Adrenal gland (tissue), 5 donors: ENCODE data around the gene EHMT2.
"Not testable (repeated sequence)": the region's sequence is repeated elsewhere in the genome, so short reads cannot be mapped to it uniquely, and the experiment has no call there.

Source experiments
- POLR2A ChIP-seq, 2 donors: fragments of 450-650 bp; IDR thresholded peaks; one replicate each; pipeline ENCODE4 v1.6.1; 2017; ENCODE audit warnings: antibody characterized with exemption in 2 of 2, mild to moderate bottlenecking in 2 of 2, moderate library complexity in 1 of 2
- TF ChIP-seq, protein P1 (sequence below), 6 experiments: fragments of 450-650 bp in 4 of 6; fragments of 200-600 bp in 2 of 6; sonication (generic) in 1 of 6; IDR thresholded peaks; 1 replicate in 5 of 6; 2 replicates in 1 of 6; pipeline versions ENCODE4 v1.5.1 to v1.8.0; 2016 to 2021; ENCODE audit warnings: antibody characterized with exemption in 6 of 6, mild to moderate bottlenecking in 2 of 6, moderate library complexity in 1 of 6
- donor health status: DM: no; HTN: no; CAD: no.

DNA sequence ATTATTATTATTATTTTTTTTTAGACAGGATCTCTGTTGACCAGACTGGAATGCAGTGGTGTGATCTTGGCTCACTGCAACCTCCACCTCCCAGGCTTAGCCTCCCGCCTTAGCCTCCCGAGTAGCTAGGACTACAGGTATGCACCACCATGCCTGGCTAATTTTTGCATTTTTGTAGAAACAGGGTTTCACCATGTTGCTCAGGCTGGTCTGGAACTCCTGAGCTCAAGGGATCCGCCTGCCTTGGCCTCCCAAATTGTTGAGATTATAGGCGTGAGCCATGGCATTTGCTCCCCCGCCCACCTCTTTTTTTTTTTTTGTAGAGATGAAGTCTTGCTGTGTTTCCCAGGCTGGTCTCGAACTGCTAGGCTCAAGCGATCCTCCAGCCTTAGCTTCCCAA lies 11.8 kb upstream of the EHMT2 start:
- TF ChIP-seq, protein P1, sequence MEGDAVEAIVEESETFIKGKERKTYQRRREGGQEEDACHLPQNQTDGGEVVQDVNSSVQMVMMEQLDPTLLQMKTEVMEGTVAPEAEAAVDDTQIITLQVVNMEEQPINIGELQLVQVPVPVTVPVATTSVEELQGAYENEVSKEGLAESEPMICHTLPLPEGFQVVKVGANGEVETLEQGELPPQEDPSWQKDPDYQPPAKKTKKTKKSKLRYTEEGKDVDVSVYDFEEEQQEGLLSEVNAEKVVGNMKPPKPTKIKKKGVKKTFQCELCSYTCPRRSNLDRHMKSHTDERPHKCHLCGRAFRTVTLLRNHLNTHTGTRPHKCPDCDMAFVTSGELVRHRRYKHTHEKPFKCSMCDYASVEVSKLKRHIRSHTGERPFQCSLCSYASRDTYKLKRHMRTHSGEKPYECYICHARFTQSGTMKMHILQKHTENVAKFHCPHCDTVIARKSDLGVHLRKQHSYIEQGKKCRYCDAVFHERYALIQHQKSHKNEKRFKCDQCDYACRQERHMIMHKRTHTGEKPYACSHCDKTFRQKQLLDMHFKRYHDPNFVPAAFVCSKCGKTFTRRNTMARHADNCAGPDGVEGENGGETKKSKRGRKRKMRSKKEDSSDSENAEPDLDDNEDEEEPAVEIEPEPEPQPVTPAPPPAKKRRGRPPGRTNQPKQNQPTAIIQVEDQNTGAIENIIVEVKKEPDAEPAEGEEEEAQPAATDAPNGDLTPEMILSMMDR (IDR thresholded peaks at IDR 0.05), result not testable (repeated sequence)
- not testable (repeated sequence) for TF ChIP-seq POLR2A (IDR thresholded peaks at IDR 0.05)
